ENCODE data around the gene MAMDC4. TPM values are rescaled to one million over a fixed set of nuclear protein-coding genes. Genes with fewer than 3 reads are reported as not detected.

Gene MAMDC4
- polyA plus RNA-seq, 1 donor (not counting 4 experiments of a cell fraction or from before 2014, with no cell fraction given): 0.49 TPM

GRCh38 chr9:136867480-136867879 is 15.3 kb downstream of the MAMDC4 start:
- peaks cover 3% of the 10 kb centered on the region for H4K20me1 ChIP-seq (ENCODE audit: control insufficient read depth, extremely low read depth, insufficient read depth, low read length)
- no peak overlapping the region for H3K4me2 ChIP-seq (ENCODE audit: control insufficient read depth, extremely low read depth, insufficient read depth, low read depth, low read length)
- H3K36me3 ChIP-seq (ENCODE audit: control insufficient read depth in 2 of 2, extremely low read depth in 1 of 2, insufficient read depth in 2 of 2, low read length in 2 of 2): peaks cover 12% of the 10 kb centered on the region in 2 experiments
- no peak overlapping the region for H3K9ac ChIP-seq (ENCODE audit: control insufficient read depth, extremely low read depth, insufficient read depth, low read length)
- H2AFZ ChIP-seq (ENCODE audit: control insufficient read depth, low read length): no peak overlapping the region
- FAIRE-seq (no peak), DNase-seq (ENCODE audit: low read depth, low spot score) (no peak)
- TF ChIP-seq CTCF (optimal IDR thresholded peaks at IDR 0.05 in 1 of 3, IDR thresholded peaks at IDR 0.05 in 1 of 3, conservative IDR thresholded peaks at IDR 0.05 in 1 of 3; ENCODE audit: extremely low read depth in 1 of 3, insufficient read depth in 2 of 3, low read length in 3 of 3) (no peak), EZH2 (IDR thresholded peaks at IDR 0.05; ENCODE audit: low read length) (no peak)
- no peak overlapping the region for H3K27ac ChIP-seq (ENCODE audit: control insufficient read depth, insufficient read depth, low read length)
- dilution Hi-C loops (cut with MboI; ENCODE audit: extremely low pct_ligation_motif_present, low sequenced_read_pairs): no loop called here
- H3K4me1 ChIP-seq (ENCODE audit: control insufficient read depth, extremely low read depth, insufficient read depth, low read length): peaks cover 2% of the 10 kb centered on the region
- H3K9me3 ChIP-seq (ENCODE audit: control insufficient read depth, low read depth, low read length): no peaks in the 10 kb centered on the region
- H3K4me3 ChIP-seq (ENCODE audit: control insufficient read depth in 2 of 3, extremely low read depth in 1 of 3, insufficient read depth in 2 of 3, low read depth in 1 of 3, low read length in 3 of 3): no peak overlapping the region
- no peaks in the 10 kb centered on the region for H3K9me1 ChIP-seq (ENCODE audit: control insufficient read depth, extremely low read depth, insufficient read depth, low read length)
- H3K79me2 ChIP-seq (ENCODE audit: control insufficient read depth, insufficient read depth, low read length): peaks cover 21% of the 10 kb centered on the region
- no peaks in the 10 kb centered on the region for H3K27me3 ChIP-seq (ENCODE audit: control insufficient read depth, extremely low read depth, insufficient read depth, low read length)

- dilution Hi-C loops (cut with MboI; ENCODE audit: extremely low pct_ligation_motif_present, low sequenced_read_pairs): no loop called here
- no peak overlapping the region for H3K4me2 ChIP-seq (ENCODE audit: control insufficient read depth, extremely low read depth, insufficient read depth, low read depth, low read length)
- no peaks in the 10 kb centered on the region for H3K9me1 ChIP-seq (ENCODE audit: control insufficient read depth, extremely low read depth, insufficient read depth, low read length)
- H3K36me3 ChIP-seq (ENCODE audit: control insufficient read depth in 2 of 2, extremely low read depth in 1 of 2, insufficient read depth in 2 of 2, low read length in 2 of 2): peaks cover 9 to 10% of the 10 kb centered on the region in 2 experiments
- no peak for FAIRE-seq
- H3K79me2 ChIP-seq (ENCODE audit: control insufficient read depth, insufficient read depth, low read length): peaks cover 21% of the 10 kb centered on the region
- peaks cover 2% of the 10 kb centered on the region for H3K4me1 ChIP-seq (ENCODE audit: control insufficient read depth, extremely low read depth, insufficient read depth, low read length)
- H3K27ac ChIP-seq (ENCODE audit: control insufficient read depth, insufficient read depth, low read length): no peak overlapping the region
- H3K4me3 ChIP-seq (ENCODE audit: control insufficient read depth in 2 of 3, extremely low read depth in 1 of 3, insufficient read depth in 2 of 3, low read depth in 1 of 3, low read length in 3 of 3): no peak overlapping the region
- no peak overlapping the region for H3K9ac ChIP-seq (ENCODE audit: control insufficient read depth, extremely low read depth, insufficient read depth, low read length)
- no peaks in the 10 kb centered on the region for H3K9me3 ChIP-seq (ENCODE audit: control insufficient read depth, low read depth, low read length)
- DNase-seq (ENCODE audit: low read depth, low spot score): no peak
- TF ChIP-seq EZH2 (IDR thresholded peaks at IDR 0.05; ENCODE audit: low read length): no peak
- no peak for TF ChIP-seq CTCF (optimal IDR thresholded peaks at IDR 0.05 in 1 of 3, IDR thresholded peaks at IDR 0.05 in 1 of 3, conservative IDR thresholded peaks at IDR 0.05 in 1 of 3; ENCODE audit: extremely low read depth in 1 of 3, insufficient read depth in 2 of 3, low read length in 3 of 3)
- H3K27me3 ChIP-seq (ENCODE audit: control insufficient read depth, extremely low read depth, insufficient read depth, low read length): no peaks in the 10 kb centered on the region
- no peak overlapping the region for H2AFZ ChIP-seq (ENCODE audit: control insufficient read depth, low read length)
- H4K20me1 ChIP-seq (ENCODE audit: control insufficient read depth, extremely low read depth, insufficient read depth, low read length): peaks cover 3% of the 10 kb centered on the region
Observed at GRCh38 chr9:136867917-136868316, 15.8 kb downstream of the MAMDC4 start.

All from keratinocyte (primary cell).